Measurements from ENCODE around the gene GPR108.

- TF ChIP-seq CTCF (IDR thresholded peaks at IDR 0.05) (no peak), POLR2A (IDR thresholded peaks at IDR 0.05; ENCODE audit: low read depth) (no peak)
Measured at GRCh38 chr19:6710273-6711077, 26.9 kb downstream of the GPR108 start.
